ENCODE data around the gene SYT15.

SYT15 gene

GRCh38 chr10:46550076-46550790 is 28.7 kb upstream of the SYT15 start:
- POLR2A ChIA-PET (ENCODE audit: low non-redundant PET), result no interaction called here
- H3K27ac ChIP-seq, result no peak overlapping the region
- CTCF ChIA-PET, result interaction anchor here (0.5 kb wide), 2 partner anchors 12 to 460 kb away, joined by 3 to 5 read pairs; no protein-coding TSS in a partner anchor
- no peak for DNase-seq (ENCODE audit: low spot score)
- TF ChIP-seq, protein P1, sequence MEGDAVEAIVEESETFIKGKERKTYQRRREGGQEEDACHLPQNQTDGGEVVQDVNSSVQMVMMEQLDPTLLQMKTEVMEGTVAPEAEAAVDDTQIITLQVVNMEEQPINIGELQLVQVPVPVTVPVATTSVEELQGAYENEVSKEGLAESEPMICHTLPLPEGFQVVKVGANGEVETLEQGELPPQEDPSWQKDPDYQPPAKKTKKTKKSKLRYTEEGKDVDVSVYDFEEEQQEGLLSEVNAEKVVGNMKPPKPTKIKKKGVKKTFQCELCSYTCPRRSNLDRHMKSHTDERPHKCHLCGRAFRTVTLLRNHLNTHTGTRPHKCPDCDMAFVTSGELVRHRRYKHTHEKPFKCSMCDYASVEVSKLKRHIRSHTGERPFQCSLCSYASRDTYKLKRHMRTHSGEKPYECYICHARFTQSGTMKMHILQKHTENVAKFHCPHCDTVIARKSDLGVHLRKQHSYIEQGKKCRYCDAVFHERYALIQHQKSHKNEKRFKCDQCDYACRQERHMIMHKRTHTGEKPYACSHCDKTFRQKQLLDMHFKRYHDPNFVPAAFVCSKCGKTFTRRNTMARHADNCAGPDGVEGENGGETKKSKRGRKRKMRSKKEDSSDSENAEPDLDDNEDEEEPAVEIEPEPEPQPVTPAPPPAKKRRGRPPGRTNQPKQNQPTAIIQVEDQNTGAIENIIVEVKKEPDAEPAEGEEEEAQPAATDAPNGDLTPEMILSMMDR (conservative IDR thresholded peaks at IDR 0.05; ENCODE audit: low read depth), result no peak

DNA sequence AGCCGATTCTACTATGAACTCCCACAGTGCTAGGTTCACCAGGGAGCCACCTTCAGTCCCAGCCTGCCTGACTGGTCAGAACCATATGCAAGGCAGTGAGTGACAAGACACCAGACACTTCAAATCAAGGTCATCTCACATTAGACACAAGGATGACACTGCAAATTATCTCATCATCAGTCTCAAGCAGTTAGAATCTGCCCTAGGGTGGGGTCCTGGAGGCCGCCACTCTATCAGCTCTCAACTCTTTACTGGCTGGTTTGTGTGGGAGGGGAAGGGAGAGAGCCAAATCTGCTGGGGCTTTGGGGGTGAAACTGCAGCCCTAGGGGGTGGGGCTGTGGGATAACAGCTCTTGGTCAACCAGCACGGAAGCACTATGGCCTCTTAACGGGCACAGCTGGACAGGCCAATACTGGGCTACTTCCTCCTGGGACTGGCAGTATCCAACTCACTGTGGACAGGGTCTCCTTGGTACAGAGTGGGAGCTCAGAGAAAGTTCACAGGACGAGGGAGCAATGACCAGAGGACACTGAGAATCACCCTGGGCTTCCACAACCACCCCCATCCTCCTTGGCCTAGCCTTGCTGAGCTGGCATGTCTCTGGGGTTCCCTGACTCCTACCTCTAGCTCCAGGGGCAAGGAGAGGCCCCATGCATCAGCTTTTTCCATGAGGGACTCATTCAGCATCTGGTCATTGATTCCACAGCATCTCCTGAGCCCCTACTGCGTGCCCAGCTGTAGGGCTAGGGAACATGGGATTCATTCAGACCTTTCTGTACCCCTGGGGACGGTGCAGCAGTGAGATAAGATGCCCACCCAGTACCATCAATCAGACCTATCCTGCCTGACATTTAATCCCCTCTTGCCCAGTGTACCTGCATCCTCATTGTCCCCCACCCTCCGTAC is 27.9 kb upstream of the SYT15 start:
- no peak for DNase-seq (ENCODE audit: low spot score)
- TF ChIP-seq, protein P1 (conservative IDR thresholded peaks at IDR 0.05; ENCODE audit: low read depth), result no peak
- H3K27ac ChIP-seq, result no peak overlapping the region
- CTCF ChIA-PET, result interaction anchor here (0.5 kb wide), 1 partner anchor 459 kb away, joined by 5 read pairs; no protein-coding TSS in a partner anchor
- POLR2A ChIA-PET (ENCODE audit: low non-redundant PET), result no interaction called here

DNA sequence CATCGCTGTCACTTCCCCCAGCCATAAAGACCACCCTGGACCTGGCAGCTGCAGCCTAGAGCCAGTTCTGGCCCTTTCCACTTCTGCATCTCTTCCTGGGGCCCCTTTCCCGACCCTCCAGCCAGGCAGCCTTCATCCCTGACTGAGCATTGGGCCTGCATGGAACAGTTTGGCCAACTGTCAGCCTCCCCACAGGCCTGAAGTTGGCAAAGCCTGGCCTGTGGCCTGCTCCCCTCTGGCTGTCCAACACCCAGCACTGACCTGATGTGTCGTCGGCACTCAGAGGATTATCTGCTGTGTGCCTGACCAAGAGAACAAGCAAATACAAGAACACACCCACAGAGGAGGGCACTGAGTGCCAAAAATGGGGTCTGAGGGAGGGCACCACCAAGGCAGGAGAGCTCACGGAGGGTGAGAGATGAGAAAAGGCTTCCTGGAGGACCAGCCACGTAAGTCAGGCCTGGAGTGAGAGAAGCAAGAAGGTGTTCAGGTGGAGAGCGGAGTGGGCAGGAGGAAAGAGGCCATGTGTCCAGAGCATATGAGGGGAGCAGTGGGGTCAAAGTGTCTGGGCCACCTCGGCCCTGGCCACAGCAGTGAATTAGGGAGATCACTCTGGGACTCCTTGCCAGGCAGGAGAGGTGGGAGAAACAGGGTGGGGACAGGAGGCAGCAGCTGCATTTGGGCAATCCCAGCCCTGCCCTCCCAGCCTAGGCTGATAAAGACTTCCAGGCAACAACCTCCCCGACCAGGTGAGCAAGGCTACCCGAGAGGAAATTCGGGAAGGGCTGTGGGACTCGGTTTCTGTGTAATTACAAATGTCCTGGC is 27.0 kb upstream of the SYT15 start:
- DNase-seq (ENCODE audit: low spot score), result no peak
- ChIA-PET POLR2A (ENCODE audit: low non-redundant PET) (interaction anchor here (0.9 kb wide), 1 partner anchor 17 kb away, joined by 3 read pairs; no protein-coding TSS in a partner anchor), CTCF (no interaction called here)
- no peak overlapping the region for H3K27ac ChIP-seq
- TF ChIP-seq, protein P1 (conservative IDR thresholded peaks at IDR 0.05; ENCODE audit: low read depth), result no peak

DNA sequence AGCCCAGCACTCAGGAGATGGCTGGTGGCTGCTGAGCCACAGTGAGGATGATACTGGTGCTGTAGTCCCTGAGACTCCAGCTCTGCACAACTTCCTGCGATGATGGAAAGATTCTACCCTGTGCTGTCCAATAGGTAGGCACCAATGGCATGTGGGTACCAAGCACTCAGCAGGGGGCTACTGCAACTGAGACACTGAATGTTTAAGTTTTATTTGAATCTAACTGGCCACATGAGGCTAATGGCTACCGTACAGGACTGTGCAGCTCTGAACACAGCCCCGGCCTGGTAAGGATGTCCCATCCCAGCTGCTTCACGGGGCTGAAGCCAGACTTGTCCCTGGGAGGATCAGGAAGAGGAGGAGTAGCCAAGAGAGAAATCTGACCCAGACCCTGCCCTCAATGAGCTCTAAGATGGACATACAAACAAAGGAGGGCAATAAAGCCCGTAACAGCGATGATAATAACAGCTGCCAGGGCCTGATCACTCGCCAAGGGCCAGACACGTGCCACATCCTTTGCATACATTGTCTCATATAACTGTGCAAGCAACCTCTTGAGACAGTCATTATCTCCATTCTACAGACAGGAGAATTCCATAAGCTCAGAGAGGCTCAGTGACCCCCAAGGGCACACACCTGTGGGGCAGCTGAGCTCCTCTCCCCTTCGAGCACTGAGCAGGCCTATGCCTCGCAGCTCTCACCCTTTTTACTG is 26.2 kb upstream of the SYT15 start:
- TF ChIP-seq, protein P1 (conservative IDR thresholded peaks at IDR 0.05; ENCODE audit: low read depth), result no peak
- POLR2A ChIA-PET (ENCODE audit: low non-redundant PET), result interaction anchor here (0.9 kb wide), 1 partner anchor 18 kb away, joined by 3 read pairs; no protein-coding TSS in a partner anchor
- CTCF ChIA-PET, result interaction anchor here (0.6 kb wide), 1 partner anchor 226 kb away, joined by 3 read pairs; no protein-coding TSS in a partner anchor
- DNase-seq (ENCODE audit: low spot score), result no peak
- H3K27ac ChIP-seq, result no peak overlapping the region

DNA sequence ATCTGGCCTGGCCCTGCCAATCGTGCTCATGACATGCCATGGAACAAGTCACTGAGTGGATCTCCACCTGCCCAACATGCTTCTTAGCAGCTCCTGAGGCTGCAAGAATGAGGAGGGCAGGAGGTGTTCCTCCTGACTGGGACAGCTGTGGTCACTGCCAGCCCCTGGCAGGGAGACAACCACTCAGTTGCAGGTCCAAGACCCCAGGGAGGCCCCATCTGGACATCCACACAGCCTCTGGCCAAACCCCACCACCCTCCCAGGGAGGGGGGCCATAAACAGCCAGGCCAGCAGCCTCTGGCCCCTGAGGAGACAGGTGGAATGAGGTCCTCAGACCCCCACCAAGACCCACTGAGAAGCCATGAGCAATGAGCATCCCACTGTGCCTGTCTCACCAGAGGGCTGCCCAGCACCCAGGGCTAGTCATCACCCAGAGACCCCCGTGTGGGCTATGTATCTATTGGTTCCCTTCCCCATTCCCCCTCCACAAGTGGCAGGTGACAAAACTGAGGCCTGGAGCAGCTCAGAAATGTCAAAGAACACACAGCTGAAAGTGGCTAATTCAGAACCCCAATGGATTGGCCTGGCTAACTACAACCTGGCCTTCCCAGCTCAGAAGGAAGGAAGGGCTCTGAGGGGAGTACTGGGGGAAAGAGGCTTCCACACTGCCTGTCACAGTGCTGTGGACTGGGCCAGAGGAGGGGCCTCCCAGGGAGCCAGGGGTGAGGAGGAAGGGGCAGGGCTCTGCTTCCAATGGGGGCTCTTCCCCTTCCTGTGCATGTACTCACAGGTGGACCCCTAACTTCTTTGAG is 25.5 kb upstream of the SYT15 start:
- ChIA-PET POLR2A (ENCODE audit: low non-redundant PET) (no interaction called here), CTCF (interaction anchor here (0.6 kb wide), 1 partner anchor 227 kb away, joined by 3 read pairs; no protein-coding TSS in a partner anchor)
- DNase-seq (ENCODE audit: low spot score), result no peak
- TF ChIP-seq, protein P1 (conservative IDR thresholded peaks at IDR 0.05; ENCODE audit: low read depth), result no peak
- H3K27ac ChIP-seq, result no peak overlapping the region
